ENCODE results near the gene HPN.

HPN gene

DNA sequence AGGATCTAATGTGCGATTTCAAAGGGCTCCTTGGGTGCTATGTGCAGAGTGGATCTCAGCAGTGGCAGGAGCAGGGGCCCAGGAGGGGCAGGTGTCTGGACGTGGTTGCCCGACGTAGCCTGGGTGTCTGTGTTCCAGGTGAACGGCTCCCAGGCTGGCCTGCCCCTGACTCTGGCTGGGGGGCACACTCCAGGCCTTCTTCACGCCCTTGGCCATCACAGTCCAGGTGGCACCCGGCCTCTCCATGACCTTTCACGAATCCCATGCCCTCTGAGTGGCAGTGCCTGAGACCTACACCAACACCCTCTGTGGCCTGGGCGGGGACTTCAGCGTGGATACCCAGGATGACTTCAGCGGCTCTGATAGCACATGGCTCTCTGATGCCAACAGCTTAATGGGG, 62.8 kb downstream of the HPN start:
- no peaks in the 10 kb centered on the region for H3K4me1 ChIP-seq
- TF ChIP-seq, protein P1, sequence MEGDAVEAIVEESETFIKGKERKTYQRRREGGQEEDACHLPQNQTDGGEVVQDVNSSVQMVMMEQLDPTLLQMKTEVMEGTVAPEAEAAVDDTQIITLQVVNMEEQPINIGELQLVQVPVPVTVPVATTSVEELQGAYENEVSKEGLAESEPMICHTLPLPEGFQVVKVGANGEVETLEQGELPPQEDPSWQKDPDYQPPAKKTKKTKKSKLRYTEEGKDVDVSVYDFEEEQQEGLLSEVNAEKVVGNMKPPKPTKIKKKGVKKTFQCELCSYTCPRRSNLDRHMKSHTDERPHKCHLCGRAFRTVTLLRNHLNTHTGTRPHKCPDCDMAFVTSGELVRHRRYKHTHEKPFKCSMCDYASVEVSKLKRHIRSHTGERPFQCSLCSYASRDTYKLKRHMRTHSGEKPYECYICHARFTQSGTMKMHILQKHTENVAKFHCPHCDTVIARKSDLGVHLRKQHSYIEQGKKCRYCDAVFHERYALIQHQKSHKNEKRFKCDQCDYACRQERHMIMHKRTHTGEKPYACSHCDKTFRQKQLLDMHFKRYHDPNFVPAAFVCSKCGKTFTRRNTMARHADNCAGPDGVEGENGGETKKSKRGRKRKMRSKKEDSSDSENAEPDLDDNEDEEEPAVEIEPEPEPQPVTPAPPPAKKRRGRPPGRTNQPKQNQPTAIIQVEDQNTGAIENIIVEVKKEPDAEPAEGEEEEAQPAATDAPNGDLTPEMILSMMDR (IDR thresholded peaks at IDR 0.05; ENCODE audit: low read depth, low read length) = no peak
- no peak overlapping the region for H3K4me3 ChIP-seq (ENCODE audit: low read depth, low read length)
- no peaks in the 10 kb centered on the region for H3K9me3 ChIP-seq
- no peak for DNase-seq
- no peaks in the 10 kb centered on the region for H3K36me3 ChIP-seq
- no peaks in the 10 kb centered on the region for H3K27me3 ChIP-seq

DNA sequence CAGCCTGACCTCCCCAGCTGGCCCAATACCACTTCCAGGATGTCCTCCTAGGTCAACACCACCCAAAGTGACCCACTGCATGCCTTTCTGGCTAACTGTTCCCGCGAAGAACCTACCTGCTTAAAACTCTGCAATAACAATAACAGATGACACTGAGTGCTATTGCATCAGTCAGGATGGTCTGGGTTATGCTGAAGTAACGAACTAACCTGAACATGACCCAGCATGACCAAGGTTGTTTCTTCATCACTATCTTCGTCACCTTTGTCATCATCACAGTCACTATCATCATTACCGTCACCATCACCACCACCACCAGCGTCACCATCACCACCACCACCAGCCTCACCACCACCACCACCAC, 63.5 kb downstream of the HPN start:
- no peaks in the 10 kb centered on the region for H3K9me3 ChIP-seq
- no peaks in the 10 kb centered on the region for H3K4me1 ChIP-seq
- TF ChIP-seq, protein P1 (IDR thresholded peaks at IDR 0.05; ENCODE audit: low read depth, low read length) = no peak
- H3K4me3 ChIP-seq (ENCODE audit: low read depth, low read length) = no peak overlapping the region
- H3K36me3 ChIP-seq = no peaks in the 10 kb centered on the region
- no peak for DNase-seq
- no peaks in the 10 kb centered on the region for H3K27me3 ChIP-seq

DNA sequence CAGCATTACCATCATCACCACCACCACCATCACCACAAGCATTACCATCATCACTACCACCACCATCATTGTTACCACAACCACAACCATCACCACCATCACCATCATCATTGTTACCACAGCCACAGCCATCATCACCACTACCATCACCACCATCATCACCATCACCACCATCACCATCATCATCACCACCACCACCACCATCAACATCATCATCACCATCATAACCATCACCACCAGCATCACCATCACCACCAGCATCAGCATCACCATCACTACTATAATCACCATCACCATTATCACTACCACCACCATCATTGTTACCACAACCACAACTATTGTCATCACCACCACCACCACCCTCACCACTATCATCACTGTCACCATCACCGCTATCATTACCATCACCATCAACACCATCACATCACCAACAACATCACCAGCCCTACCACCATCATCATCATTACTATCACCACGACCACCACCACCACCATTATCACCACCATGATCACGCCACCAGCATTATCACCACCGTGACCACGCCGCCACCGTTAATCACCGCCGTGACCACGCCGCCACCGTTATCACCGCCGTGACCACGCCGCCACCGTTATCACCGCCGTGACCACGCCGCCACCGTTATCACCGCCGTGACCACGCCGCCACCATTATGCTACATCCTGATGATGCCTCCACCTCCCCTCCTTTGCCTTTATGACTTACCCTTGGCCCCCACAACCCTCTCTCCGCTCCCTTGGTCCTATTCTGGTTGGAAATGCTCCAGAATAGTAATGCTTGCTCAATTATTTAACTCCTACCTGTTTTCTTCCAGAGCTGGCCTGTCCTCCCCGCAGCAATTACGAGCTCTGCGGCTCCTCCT, 64.1 kb downstream of the HPN start:
- no peak overlapping the region for H3K4me3 ChIP-seq (ENCODE audit: low read depth, low read length)
- no peak for DNase-seq
- TF ChIP-seq, protein P1 (IDR thresholded peaks at IDR 0.05; ENCODE audit: low read depth, low read length) = no peak
- H3K4me1 ChIP-seq = no peaks in the 10 kb centered on the region
- no peaks in the 10 kb centered on the region for H3K27me3 ChIP-seq
- no peaks in the 10 kb centered on the region for H3K9me3 ChIP-seq
- no peaks in the 10 kb centered on the region for H3K36me3 ChIP-seq

DNA sequence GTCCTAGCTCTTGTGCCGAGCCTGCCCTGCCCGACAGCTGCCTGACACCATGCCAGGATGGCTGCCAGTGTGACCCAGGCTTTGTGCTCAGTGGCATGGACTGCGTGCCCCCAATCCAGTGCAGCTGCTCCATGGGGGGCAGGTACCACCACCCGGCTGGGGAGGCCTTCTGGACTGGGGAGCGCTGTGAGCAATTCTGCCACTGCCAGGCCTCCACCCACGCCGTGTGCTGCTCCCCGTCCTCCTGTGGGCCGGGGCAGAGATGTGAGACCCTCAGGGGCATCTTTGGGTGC, 64.7 kb downstream of the HPN start:
- Histone ChIP-seq H3K9me3 (no peaks in the 10 kb centered on the region), H3K27me3 (no peaks in the 10 kb centered on the region), H3K4me1 (no peaks in the 10 kb centered on the region), H3K4me3 (ENCODE audit: low read depth, low read length) (no peak overlapping the region), H3K36me3 (no peaks in the 10 kb centered on the region)
- TF ChIP-seq, protein P1 (IDR thresholded peaks at IDR 0.05; ENCODE audit: low read depth, low read length) = no peak
- DNase-seq = no peak

DNA sequence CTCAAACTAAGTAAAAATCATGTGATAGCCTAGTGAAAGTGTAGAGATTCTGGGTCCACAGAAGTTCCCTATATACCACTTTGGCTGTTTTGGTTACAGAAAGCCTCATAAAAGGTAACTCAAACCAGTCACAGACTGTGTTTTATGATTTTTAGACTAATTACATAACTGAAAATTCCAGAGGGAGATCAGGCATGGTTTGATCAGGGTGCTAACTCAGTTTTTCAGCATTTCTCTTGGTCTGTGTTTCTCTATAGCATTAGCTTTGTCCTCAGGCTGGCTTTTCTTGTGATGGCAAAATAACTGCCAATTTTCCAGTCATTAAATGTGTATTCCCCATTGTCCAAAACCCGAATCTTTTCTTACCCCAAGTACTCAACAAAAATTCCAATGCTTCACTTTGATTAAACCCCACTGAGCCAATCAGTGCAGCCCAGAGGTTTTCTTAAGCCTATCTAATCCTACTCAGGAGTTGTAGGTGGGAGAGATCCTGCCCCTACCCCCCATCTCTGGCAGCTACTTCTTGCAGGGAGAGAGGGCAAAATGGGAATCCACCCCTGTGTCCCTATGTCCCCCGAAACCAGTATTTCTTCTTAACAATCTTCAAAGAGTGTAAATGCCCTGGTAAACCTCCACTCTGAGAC, 65.5 kb downstream of the HPN start:
- Histone ChIP-seq H3K9me3 (no peaks in the 10 kb centered on the region), H3K36me3 (no peaks in the 10 kb centered on the region), H3K4me1 (no peaks in the 10 kb centered on the region), H3K27me3 (no peaks in the 10 kb centered on the region), H3K4me3 (ENCODE audit: low read depth, low read length) (no peak overlapping the region)
- no peak for DNase-seq
- TF ChIP-seq, protein P1 (IDR thresholded peaks at IDR 0.05; ENCODE audit: low read depth, low read length) = no peak

DNA sequence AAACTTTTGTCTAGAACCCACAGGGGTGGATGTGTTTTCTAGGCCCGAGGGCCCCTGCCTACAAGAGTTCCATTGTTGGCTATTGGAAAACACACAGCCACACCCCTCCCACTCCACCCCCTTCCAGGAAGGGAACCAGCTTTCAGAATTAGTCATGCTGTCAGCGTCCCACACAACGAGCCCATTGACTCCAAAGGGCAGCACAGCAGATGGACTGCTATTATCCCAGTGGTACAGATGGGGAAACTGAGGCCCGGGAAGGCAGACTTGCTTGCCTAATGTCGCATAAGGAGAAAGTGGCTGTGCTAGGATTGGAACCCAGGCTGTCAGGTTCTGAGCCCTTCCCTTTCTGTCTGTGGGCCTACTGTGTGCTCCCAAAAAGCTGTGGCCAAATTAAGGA, 66.0 kb downstream of the HPN start:
- TF ChIP-seq, protein P1 (IDR thresholded peaks at IDR 0.05; ENCODE audit: low read depth, low read length) = no peak
- no peaks in the 10 kb centered on the region for H3K4me1 ChIP-seq
- H3K27me3 ChIP-seq = no peaks in the 10 kb centered on the region
- no peak for DNase-seq
- H3K9me3 ChIP-seq = no peaks in the 10 kb centered on the region
- no peak overlapping the region for H3K4me3 ChIP-seq (ENCODE audit: low read depth, low read length)
- no peaks in the 10 kb centered on the region for H3K36me3 ChIP-seq

Measured in BE2C (cell line).